ENCODE data around the gene NFIA.
A peak's percentile ranks its signal among the peaks of the same experiment; 100 is the strongest.

The NFIA gene

DNA sequence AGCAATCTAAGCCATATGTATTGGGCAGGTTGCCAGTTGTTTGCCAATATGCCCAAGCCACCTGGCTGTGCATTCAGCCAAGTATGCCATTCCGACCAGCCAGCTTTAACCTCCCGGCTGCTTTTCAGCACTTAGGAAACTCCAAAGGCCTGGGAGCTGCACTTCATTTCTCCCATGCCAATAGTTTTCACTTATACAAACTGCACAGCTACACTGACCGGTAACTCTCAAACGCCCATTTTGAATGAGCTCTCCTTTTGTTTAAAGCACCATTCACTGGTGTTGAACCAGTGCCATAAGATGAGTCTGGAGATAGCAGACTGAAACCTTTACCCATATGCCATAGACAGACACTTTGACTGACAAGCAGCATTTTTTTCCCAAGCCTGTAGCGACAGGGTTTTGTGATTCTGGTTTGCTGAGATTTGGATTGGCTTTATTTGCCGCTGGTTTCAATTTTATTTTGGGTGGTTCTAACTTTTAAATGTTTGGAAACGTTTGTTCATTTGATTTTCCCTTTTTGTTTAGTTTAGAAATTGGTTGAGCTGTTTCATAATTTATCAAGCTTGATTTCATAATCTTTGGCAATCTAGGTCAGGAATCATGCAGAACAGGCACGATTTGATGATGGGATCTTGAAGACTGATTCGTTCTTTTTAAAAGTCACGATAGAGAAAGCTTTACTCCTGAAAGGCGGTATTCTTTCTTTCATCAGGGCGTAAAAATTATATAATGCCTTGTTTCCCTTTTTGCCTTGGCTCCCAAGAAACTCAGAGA is 144.6 kb downstream of the NFIA start:
- DNase-seq = peak; percentile 76

DNA sequence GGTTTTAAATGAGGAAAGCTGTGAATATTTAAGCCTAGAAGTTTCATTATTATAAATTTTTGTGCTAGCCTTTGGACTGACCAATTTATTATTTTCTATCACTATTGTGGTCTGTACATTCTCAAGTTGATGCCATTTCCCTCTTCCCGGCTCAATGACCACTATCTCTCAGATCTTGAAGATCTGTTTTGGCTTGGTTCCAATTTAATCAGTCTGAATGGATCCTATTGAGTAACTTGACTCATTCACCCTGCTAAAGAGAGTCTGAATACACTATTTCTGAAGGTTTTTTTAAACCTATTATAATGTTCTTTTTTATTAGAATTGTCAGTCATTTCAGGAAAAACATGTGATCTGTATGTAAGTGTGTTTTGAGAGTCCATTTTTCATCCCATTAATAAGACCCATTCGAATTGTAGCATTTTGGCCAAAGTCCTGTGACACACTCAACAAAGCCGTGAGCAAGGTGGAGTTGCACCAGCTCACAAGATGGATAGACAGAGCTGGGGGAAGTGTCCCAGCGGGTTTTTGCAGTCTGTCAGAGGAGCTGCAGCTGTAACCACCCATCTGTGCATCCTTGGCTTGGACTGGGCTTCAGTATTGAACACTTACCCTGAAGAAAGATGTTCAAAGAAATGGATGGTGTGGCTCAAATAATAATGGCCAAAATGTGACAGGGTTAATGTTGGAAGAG is 145.6 kb downstream of the NFIA start:
- no peak for DNase-seq

DNA sequence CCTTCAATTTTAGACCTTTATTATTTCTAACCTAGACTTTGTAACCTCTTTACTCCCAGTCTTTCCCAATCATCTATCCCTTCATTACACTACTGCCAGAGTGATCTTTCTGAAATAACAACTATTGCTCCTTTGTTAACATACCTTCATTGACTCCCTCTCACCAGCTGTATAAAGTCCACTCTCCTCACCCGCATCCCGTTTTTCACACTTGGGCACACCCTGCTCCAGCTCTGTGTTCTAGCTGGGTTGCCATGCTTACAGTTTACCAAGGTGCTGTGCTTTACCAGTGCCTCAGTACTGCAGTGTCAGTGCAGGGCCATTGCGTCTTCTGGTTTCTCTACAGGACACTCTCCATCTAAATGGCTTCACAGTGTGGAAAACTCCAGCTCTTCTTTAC is 148.2 kb downstream of the NFIA start:
- no peak for DNase-seq

DNA sequence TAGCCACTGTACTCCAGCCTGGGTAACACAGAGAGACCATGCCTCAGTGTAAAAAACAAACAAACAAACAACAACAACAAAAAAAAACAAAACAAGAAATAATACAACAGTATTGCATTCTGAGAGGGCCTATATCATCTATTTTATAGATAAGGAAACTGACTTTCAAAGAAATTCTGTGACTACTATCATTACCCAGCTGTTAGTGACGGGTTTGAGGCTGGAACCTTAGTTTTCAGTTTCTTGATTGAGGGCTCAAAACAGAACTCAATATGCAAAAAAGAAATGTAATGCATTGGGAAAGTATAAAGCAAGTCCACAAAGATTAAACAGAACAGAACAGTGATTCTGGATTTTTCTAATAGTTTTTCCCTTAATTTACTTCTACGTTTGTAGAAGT is 149.4 kb downstream of the NFIA start:
- DNase-seq = no peak

DNA sequence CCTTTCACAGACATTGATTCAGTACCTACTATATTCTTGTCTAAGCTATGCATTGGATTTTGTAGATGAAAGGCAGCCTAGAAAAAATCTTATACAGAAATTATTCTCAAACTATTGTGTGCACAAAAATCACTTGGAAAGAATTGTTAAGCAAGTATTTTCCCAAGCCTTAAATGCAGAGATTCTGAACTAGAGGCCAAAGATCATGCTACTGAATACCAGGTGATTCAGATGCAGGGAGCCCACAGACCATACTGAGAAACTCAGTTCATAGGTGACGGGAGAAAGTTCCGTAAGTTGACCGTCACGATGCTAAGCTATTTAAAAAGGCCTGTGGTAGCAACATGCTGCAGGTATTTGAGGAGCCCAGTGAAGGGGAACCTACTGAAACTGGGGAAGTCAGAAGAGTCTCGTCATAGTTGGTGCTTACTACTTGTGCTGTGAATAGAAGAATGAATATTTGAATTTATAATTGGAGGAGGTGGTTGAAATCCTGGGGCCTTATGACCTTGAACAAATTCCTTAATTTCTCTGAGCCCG is 150.8 kb downstream of the NFIA start:
- no peak for DNase-seq

DNA sequence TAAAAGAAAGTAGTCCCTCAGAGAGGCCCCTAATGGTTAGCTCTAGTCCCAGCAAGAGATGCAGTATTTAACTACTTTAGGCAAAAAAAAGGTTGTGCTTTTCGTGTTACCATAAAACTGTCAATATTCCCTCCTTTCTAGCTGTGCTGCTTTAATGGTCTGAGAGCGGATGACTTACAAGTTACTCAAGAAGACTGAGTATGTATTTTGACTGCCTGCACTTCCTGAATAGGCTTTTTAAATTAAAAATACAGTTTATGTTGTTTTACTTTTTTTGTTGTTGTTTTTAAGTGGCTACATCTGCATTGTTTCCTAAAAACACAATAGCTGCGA is 152.2 kb downstream of the NFIA start:
- DNase-seq = no peak

DNA sequence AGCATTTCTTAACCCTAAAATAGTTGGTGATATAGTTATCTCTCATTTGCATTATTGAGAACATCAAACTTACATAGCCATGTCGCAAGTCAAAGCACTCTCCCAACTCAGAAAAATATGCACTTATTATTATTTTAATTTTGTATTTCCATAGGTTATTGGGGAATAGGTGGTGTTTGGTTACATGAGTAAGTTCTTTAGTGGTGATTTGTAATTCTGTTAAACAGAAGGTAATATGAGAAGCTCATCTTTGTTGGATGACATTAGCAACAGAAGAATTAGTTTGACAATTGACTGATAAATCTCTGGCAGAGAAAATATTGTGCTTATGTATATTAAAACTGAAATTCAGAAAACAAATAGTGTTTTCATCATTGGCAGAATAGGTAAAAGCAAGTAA is 154.8 kb downstream of the NFIA start:
- no peak for DNase-seq

DNA sequence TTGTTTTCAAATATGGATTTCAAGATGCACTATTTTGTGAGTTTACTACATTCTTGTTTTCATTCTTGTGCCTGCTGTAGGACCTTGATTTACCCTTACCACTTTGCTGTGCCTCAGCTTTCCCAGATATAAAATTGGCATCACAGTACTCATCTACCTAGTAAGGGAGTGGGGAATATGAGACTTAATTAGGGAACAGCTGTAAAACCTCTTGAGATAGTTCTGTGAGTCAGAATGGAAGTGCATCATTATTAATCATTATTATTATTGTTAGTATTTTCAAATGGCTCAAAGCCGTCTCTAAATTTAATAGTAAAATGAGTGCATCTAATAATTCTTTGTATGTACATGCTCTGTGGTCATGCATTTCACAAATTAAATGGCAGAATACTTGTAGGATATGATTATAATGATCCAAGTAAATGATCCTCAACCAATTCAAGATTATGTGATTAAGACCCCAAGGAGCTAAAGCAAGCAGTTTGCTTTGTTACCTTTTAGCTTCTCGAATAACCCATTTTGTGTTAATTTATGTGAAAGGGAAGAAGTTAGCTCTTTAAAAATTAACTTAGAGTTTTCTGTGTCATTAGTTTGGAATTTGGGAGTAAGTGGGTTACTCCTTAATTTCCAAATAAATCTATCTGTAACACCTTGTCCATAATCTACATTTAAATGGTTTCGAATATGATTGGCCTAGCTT is 155.4 kb downstream of the NFIA start:
- no peak for DNase-seq

DNA sequence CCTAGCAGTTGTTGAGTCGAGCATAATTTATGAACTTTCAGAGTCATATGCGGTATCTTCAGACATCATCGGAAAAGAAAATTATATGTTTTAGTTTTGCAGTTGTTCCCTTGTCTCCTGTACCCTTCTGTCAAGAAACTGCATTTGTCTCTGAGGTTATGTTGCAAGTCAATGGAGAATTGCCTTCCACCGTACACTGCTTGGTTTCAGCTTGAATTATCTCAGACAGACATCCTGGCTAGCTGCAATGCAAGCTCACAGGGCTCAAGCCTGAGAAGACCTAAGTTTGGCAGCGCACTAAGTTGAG is 156.0 kb downstream of the NFIA start:
- DNase-seq = no peak

DNA sequence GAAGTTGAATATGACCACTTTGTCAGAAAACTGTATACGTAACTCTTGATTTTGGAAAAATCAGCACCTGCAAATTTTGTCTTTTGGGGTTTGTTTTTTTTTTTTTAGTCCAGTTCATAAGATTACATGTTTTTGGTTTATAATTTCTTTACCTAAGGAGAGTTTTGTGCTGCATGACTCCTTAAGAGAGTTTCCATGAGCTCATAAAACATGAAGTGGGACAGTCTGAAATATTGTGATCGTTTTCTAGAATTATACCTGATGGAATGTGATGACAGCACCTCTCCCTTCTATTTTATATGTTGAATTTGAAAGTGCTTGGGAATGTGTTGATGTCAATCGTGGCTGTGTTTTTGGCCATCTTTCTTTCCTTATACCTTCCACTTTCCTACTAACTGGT is 158.5 kb downstream of the NFIA start:
- DNase-seq = no peak

DNA sequence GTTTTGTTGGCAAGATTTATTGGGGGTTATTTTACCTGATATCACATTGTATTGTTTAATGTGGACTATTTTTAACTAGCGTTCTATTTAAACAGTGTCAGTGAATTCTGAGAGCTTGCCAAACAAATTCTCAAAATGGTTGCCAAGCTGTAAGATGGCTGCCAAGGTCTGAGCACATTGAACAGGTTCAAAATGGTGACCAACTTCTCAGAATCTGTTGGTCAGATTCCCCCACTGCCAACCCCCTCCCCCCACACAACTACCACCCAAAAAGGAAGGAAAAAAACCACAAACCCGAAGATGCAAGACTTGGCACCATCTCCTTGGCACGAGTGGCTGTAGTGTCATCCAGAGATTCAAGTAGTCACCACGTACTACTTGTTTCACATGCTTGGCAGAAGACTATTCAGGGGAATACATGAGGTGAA is 159.1 kb downstream of the NFIA start:
- peak; percentile 70 for DNase-seq

DNA sequence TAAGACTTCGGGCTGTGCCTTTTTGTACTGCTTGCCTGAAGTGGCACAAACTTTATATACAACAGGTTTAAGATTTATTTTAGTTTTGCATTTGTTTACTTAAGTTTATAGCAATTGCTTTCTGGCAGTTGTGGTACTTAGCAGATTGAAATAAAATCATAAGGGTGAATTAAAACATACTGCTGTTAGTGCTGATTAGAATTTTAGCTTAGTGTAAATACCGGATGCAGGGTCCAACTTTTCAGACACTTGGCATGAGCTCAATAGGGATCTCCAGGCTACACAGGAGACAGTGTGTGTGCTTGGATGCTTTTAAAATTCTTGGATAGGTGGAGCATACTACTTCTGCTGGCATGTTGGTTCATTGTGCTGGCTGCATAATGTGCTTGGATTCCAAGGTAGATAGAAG is 159.6 kb downstream of the NFIA start:
- no peak for DNase-seq

DNA sequence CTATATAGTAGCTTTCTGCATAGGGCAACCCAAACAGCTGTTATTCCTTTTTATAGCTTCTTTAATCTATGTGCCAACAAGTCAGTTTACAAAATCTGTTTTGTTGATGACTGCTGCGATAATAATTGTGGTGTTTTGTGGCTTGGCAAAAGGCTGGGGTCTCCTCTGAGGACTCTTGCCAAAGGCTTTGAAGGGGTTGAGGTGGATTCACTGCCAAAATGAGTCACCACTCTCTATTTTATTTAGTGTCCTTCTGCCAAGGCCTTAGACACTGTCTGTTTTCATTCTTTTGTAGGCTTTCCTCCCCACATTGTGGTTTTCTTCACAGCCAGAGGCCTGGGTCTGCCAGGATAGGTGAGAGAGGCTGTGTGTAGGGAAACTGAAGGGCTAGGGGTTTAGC is 161.8 kb downstream of the NFIA start:
- DNase-seq = peak; percentile 45

DNA sequence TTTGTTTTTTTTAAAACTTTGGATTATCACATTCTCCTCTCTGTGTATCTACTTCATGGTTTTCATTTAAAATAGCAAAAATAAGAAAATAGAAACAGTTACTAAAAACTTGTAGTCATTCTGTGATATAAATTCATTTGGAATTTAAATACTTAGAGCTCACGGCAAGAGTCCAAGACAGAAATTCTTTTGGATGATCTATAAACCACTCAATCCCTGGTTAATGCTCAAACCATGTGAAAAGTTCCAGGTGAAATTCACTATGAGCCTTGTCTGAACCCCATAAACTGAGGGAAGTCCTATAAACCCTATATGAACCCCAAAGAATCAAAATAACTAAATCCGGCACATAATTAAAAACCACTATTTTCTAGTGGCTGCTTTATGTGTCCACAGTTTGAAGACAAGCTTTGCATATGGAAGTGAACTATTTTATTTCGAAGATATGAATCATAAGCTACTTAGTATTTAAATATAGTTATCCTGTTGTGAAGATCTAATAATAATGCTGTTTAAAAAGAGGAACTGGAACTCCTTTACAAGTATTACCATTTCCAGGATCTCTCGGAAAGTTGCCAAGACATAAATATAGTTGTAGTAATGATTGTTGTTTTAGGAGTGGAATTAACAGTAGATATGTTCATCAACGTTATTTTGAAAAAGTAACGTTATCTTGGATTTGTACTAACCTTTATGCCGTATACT is 163.5 kb downstream of the NFIA start:
- DNase-seq = no peak

DNA sequence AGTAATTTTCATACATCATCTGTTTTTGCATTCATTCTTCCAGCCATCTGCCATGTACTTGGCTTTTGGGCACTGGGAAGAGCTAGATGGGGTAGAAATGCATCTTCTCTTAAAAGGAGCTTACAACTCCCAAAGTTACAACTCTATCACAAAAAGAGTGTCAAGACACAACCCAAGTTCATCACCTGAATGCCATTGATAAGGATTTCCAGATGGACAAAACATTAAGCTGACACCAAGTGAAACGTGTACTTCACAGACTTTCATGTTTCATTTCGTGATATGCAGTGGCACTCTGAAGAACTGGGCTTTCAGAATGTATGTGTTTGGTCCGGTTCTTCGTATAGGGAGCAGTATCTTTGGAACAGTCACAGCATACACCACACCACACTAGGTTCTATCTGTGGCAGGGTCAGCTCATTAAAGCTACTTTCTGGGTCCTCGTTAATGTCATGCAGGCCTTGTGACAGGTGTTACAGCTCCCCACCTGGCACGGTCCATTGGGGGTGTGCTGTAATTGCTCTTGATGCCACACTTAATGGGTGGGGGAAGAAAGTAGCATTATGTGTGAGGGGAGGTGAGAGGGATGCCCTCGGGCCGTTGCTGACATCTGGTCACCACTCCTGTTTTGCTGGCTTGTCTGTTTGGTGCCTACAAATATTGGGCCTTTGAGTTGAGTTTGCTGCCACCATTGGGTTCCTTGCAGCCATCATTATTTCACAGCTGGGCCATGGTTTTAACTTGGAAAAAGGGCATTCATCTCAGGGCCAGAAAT is 164.9 kb downstream of the NFIA start:
- no peak for DNase-seq

DNA sequence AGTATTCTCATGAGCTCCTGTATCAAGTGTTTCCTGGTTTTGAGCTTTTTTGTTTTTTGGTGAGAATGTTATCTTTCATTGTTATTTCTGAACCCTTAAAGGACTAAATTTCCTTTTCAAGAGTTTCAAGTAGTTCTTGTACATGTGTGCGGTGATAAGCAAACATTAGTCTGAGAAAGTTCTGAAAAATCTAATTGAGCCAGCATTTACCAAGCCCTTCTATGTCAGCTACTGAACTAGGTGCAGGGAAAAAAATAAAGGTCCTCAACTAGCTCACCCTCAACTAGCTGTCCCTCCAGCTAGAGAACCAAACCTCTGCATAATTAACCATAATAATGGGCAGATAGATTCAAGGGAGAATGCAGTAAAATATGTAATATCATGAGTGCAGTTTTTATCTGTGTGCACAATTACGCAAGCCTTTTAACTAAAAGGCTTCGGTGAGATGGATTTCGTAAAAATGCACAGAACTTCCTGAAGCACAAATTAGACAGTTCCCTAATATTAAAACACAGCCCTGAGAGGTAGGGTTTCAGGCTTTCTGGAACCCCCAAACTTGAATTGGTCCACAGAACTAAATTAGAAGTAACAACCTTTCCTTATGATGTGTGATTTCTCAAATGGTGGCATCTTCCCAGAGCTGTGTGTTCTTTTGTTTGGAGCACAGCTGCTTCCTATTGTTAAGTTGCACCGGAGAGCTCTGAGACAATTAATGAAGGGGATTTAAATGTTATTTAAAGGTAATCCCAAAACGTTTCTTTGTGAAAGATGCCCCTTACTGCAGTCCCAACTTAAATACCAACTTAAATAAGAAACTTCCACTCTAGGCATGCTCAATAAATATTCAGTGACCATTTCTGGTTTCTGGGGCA is 165.8 kb downstream of the NFIA start:
- no peak for DNase-seq

DNA sequence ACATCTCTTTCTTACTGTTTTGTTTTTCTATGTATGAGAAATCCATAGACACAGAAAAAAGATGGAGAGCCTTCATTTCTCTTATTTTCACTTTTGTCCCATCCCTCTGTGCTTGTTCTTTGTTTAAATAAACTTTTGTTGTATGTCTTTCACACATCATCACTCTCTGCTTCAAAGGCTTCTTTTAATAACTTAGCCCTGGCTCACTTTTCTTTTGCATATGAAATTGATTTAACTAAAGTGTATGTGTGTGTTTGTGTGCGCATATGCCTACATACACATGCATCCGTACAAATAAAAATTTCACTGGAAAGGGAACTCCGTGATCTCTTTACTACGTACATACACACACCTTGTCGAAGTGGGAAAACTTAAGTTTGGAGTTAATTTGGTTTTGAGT is 168.6 kb downstream of the NFIA start:
- no peak for DNase-seq

DNA sequence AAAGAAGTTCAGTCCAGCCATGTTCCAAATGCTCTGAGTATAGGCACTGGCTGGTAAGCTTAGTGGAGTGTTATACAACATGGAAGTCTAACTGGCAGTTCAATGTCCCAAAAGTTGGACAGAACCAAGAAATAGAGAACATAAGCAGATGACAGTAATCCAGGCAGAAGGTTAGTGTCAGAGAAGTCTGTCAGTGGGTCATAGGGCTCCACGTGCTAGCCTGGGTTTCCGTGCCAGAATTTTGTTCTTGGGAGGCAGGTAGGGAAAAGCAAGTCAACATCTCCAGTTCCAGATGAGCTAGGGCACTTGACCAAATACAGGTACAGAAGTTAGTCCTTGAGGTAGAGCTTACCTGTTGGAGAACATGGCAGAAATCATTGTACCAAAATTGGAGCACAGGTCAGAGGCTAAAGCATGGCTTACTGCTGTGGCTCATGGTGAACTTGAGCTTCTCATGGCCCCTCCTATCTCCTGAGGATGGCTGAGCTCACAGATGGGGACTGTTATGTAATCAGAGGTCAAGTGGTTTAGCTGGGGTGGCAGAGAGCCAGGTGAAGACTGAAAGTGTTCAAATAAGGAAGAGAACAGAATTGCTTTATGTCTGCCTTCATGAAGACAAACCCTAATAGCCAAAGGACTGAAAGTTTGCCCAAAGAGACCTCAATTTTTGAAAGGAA is 170.8 kb downstream of the NFIA start:
- DNase-seq = peak; percentile 31

DNA sequence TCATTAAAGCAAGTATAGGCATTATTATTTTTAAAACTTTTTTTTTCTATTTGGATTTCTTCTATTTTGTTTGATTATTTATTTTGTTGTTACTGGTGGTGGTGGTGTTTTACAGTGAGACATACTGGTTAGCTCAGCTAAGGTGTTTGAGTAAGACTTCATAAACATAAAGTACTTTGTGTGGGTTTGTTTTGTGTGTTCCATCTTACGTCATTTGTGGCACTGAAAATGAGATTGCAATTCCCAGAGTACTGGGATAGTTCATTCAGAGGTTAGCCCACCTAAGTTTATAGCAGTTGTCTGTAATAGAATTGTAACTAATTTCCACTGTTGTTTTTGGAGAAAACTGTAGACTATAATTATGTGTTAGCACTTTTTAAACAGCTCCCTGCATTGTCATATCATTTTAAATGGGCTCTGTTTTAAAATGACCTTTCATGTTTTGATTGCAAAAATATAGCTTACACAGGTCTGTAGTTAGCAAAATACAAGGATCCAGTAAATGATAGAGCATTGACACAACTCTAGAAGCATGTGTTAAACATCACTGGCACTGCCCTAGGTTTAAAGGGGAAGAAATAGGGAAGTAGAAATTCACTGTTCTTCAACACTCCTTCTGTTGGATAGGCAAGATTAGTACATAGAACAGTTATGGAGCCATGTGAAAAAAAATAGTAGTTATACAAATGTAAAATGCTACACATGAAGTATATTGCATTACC is 171.7 kb downstream of the NFIA start:
- DNase-seq = no peak

DNA sequence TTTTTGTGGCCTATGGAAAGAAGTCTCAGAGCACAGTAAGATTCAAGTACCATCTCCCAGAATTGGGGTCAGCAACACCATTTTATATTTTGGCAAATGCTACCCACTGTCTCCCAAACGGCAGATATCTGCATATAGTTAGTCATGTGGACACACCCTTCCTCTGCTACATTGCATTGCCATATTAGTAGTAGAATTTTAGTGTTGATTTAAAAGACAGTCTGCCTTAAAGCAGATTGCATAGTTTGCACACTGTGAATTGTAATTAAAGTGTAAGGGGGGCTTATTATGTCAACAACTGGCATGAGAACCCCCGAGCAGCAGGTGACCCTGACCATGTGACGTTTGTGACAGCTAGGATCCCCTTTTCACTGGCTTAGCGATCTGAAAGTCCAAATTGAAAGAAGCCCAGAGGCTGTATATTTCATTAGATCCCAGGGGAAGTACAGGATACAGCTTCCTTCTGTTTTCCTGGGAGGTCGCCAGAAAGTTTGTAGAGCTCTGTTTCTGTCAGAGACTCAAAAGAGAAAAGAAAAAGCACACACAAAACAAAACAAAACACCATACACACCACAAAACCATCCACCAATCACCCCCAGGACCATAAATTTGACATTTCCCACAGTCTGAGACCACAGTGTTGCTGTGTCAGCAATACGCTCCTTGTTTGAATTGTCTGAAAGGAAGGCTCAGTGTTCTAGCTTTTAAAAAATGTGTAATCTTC is 172.4 kb downstream of the NFIA start:
- DNase-seq = no peak
